Epithelial cell of proximal tubule (primary cell): Measurements from ENCODE around the gene ATG10. TPM values are rescaled to one million over a fixed set of nuclear protein-coding genes. Genes with fewer than 3 reads are reported as not detected.
A peak's percentile ranks its signal among the peaks of the same experiment; 100 is the strongest.

Experiments used
- DNase-seq: peaks from one replicate; pipeline ENCODE4 v3.0.0-alpha.2; 2011; ENCODE audit warnings: low read depth
- H3K4me3 ChIP-seq: 2 replicates; pipeline ENCODE4 v1.5.1; 2011; ENCODE audit warnings: low read depth, mild to moderate bottlenecking, low read length
- CTCF ChIP-seq: conservative IDR thresholded peaks from 2 replicates; pipeline ENCODE4 v1.5.1; 2012; ENCODE audit warnings: low read depth, mild to moderate bottlenecking, low read length
- total RNA-seq: library from RNA; depleted of rRNA; stranded (reverse); fragments of >200 nt; gene quantifications from 2 replicates; pipeline ENCODE4 v1.2.3, GENCODE V29; 2015

The ATG10 gene
- 9.6 and 20.9 TPM in 2 replicates for total RNA-seq

GRCh38 chr5:81971712-81972491 is at the start of gene ATG10:
Gene ATG10, plus strand, starts transcription at chr5:81972023. Its CDS starts 15,548 bp downstream, at chr5:81987571.
- peak within 1 kb of the TSS; percentile 69 for H3K4me3 ChIP-seq
- DNase-seq: no peak
- no peak for TF ChIP-seq CTCF

GRCh38 chr5:81922854-81923279 is 49.0 kb upstream of the ATG10 start:
- TF ChIP-seq CTCF: no peak
- no peak overlapping the region for H3K4me3 ChIP-seq
- DNase-seq: no peak

DNA sequence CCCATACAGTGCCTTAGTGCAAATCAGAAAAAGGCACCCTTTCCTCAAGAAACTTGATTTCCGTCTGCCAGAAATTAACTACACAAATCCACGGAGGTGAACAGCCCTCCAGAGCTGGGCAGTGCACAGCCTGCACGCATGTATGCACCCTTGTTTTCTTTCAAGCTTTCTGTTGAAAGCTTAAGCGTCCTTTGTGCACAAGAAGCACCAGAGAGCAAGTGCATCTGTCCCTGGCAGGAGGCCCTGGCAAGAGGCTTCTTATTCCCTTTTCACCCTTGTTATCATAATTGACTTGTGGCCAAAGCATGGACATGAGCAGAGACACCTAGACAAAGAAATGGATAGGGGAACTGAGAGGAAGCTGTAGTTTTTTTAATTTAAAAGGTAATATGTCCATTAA is 47.4 kb upstream of the ATG10 start:
- no peak for DNase-seq

DNA sequence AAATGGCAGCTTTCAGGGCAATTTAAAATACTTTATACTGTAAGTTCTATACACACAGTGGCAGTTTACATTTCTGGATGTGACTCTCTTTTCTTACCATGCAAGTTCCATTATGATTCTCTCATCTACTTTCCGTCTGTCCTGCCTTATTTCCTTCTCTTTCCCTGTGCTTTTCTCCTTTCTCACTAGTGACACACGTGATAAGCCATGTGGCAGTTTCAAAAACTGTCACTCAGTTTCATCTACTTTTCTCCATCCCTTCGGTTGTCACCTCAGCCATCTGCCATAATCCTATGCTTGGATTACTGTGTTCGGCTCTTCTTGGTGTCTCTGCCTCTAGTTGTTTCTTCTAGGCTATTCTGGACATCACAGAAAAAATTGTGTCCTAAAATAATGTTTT is 46.8 kb upstream of the ATG10 start:
- DNase-seq: no peak
- no peak for TF ChIP-seq CTCF
- no peak overlapping the region for H3K4me3 ChIP-seq

More for the DNA sequence above, 47.4 kb upstream of the ATG10 start:
- TF ChIP-seq CTCF: no peak
- no peak overlapping the region for H3K4me3 ChIP-seq

GRCh38 chr5:81925981-81926380 is 45.8 kb upstream of the ATG10 start:
- H3K4me3 ChIP-seq: no peak overlapping the region
- TF ChIP-seq CTCF: no peak
- DNase-seq: no peak

- TF ChIP-seq CTCF: no peak
- no peak for DNase-seq
- no peak overlapping the region for H3K4me3 ChIP-seq
Observed at GRCh38 chr5:81936066-81936465, 35.8 kb upstream of the ATG10 start.

- no peak for DNase-seq
- H3K4me3 ChIP-seq: no peak overlapping the region
- no peak for TF ChIP-seq CTCF
Observed at GRCh38 chr5:81936750-81937149, 35.1 kb upstream of the ATG10 start.
